Pancreas (tissue), 10 donors: ENCODE data around the gene AOC2. TPM values are rescaled to one million over a fixed set of nuclear protein-coding genes. Genes with fewer than 3 reads are reported as not detected.

Source experiments
- ATAC-seq, 4 donors: fragments of 200-7000 bp; cut with Tn5 transposase; one replicate each; pipeline versions ENCODE4 v1.8.0 to v1.9.1; 2020; ENCODE audit warnings: mild to moderate bottlenecking in 4 of 4, moderate library complexity in 4 of 4
- DNase-seq, 6 donors: peaks; one replicate each; pipeline ENCODE4 v3.0.0-alpha.2; 2020
- FAIRE-seq: peaks from 2 replicates; lab custom pipeline; 2012; peaks lifted over from hg19 to GRCh38; lab: Jason Lieb, UNC
- H3K27ac ChIP-seq, 4 donors: fragments of 200-600 bp; sonication (generic); 1 replicate in 3 of 4; 2 replicates in 1 of 4; pipeline versions ENCODE4 v1.5.0 to v1.8.0; 2020
- H3K27me3 ChIP-seq, 4 donors: fragments of 200-600 bp; one replicate each; pipeline ENCODE4 v1.8.0; 2021
- H3K36me3 ChIP-seq, 3 donors: fragments of 200-600 bp; sonication (generic) in 1 of 3; one replicate each; pipeline versions ENCODE4 v1.5.0 to v1.8.0; 2020 to 2021
- H3K4me1 ChIP-seq, 3 donors: fragments of 200-600 bp; one replicate each; pipeline ENCODE4 v1.8.0; 2021
- H3K4me3 ChIP-seq, 4 donors: fragments of 200-600 bp; sonication (generic) in 2 of 4; one replicate each; pipeline versions ENCODE4 v1.5.0 to v1.8.0; 2020 to 2021
- H3K9me3 ChIP-seq, 4 donors: fragments of 200-600 bp; one replicate each; pipeline ENCODE4 v1.8.0; 2021
- WGBS, 2 donors: extraction: QIAGEN DNeasy Blood & Tissue Kit; methylation state at CpG; one replicate each; pipeline ENCODE4 v1.1.7; 2013; 5-methylcytosine and 5-hydroxymethylcytosine counted together
- intact Hi-C, 3 donors: fragments of 100-400 bp; cut with DNase I; formaldehyde crosslinking; loops; one replicate each; pipeline versions ENCODE4 v1.11.1 to v1.14.2; 2022
- polyA plus RNA-seq, 2 donors: library from polyadenylated mRNA; stranded (reverse); fragments of 200-250 nt; gene quantifications; one replicate each; pipeline ENCODE4 v1.2.3, GENCODE V29; 2013
- total RNA-seq, 6 donors: library from RNA; stranded (reverse); fragmentation: NEBNext Ultra II Directional in 4 of 6; extraction: Animal tissue kit (Norgen Biotek cat#: 25700) in 4 of 6; gene quantifications; one replicate each; pipeline versions ENCODE4 v1.2.1 to v1.2.4, GENCODE V29; 2021 to 2023
- TF ChIP-seq, protein P1 (sequence below), 4 donors: fragments of 200-600 bp; sonication (generic) in 3 of 4; IDR thresholded peaks; one replicate each; pipeline versions ENCODE4 v1.5.0 to v1.8.0; 2021; ENCODE audit warnings: antibody characterized with exemption in 4 of 4
- donor health status: healthy with polysubstance abuse.
- donor health status: DM: no; HTN: no; CAD: no; lungs with moderate emphysema.
- donor health status: DM: no; HTN: no; CAD: no.
- donor health status: control.
- donor health status: control.
- donor health status: Bipolar disorder and iron deficiency.
- donor health status: DM: yes; HTN: yes; CAD: no.
- donor health status: DM: no; HTN: no; CAD: no.
- donor health status: DM: no; HTN: no; CAD: no.
- donor health status: DM: yes; HTN: yes; CAD: no.

The AOC2 gene
- total and polyA plus RNA-seq, 8 donors, result 0.37 to 1.7 (median 0.63) TPM

GRCh38 chr17:42797067-42798007, 47.0 kb upstream of the AOC2 start:
- TF ChIP-seq, protein P1, sequence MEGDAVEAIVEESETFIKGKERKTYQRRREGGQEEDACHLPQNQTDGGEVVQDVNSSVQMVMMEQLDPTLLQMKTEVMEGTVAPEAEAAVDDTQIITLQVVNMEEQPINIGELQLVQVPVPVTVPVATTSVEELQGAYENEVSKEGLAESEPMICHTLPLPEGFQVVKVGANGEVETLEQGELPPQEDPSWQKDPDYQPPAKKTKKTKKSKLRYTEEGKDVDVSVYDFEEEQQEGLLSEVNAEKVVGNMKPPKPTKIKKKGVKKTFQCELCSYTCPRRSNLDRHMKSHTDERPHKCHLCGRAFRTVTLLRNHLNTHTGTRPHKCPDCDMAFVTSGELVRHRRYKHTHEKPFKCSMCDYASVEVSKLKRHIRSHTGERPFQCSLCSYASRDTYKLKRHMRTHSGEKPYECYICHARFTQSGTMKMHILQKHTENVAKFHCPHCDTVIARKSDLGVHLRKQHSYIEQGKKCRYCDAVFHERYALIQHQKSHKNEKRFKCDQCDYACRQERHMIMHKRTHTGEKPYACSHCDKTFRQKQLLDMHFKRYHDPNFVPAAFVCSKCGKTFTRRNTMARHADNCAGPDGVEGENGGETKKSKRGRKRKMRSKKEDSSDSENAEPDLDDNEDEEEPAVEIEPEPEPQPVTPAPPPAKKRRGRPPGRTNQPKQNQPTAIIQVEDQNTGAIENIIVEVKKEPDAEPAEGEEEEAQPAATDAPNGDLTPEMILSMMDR (IDR thresholded peaks at IDR 0.05), result no peak
- peak overlapping the region; percentile 52 to 87 (median 74) for H3K4me3 ChIP-seq
- H3K27ac ChIP-seq, result peak overlapping the region; percentile 64 to 94 (median 86)
- WGBS, 2 donors, result 27 to 28% methylated on average over 10 of the region's 10 CpGs
- no peaks in the 10 kb centered on the region for H3K27me3 ChIP-seq
- peak; percentile 78 to 85 (median 80) for ATAC-seq
- H3K36me3 ChIP-seq, result no peaks in the 10 kb centered on the region
- intact Hi-C loops, result no loop called here
- no peaks in the 10 kb centered on the region for H3K9me3 ChIP-seq
- no peak for FAIRE-seq
- peaks cover 12 to 20% (median 15%) of the 10 kb centered on the region in 3 donors for H3K4me1 ChIP-seq
- DNase-seq, result peak in 4 of 6 donors; percentile 62 to 67 (median 63)

DNA sequence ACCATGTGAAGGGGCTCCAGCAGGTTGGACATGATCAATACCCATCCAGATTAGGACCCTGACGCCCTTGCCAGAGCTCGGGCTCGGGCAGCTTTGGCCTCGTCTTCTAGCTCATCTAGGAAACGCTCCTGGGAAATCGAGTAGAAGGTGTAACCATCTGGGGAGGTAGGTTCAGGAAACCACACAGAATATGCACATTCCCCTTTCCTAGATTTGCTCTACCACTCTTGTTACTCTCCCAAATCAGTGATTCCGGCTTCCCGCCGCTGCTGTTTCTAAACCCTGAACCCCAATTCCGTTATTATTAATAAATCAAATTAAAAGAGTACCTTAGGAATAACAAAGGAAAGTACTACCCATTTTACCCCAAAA, 46.4 kb upstream of the AOC2 start:
- Histone ChIP-seq H3K4me3 (peak overlapping the region; percentile 52 to 87 (median 74)), H3K36me3 (no peaks in the 10 kb centered on the region), H3K27me3 (no peaks in the 10 kb centered on the region), H3K9me3 (no peaks in the 10 kb centered on the region), H3K27ac (peak overlapping the region; percentile 64 to 94 (median 86)), H3K4me1 (peaks cover 12 to 21% (median 20%) of the 10 kb centered on the region in 3 donors)
- no peak for FAIRE-seq
- 1 to 4% methylated on average over 10 of the region's 10 CpGs for WGBS, 2 donors
- peak; percentile 16 to 21 (median 17) for ATAC-seq
- TF ChIP-seq, protein P1 (IDR thresholded peaks at IDR 0.05), result no peak
- no peak for DNase-seq
- intact Hi-C loops, result no loop called here

- Histone ChIP-seq H3K4me1 (peaks cover 18 to 25% (median 24%) of the 10 kb centered on the region in 3 donors), H3K36me3 (no peaks in the 10 kb centered on the region), H3K9me3 (no peaks in the 10 kb centered on the region), H3K27me3 (no peaks in the 10 kb centered on the region), H3K27ac (peak within 1 kb of the TSS; percentile 64 to 94 (median 86)), H3K4me3 (peak within 1 kb of the TSS; percentile 52 to 87 (median 74))
- TF ChIP-seq, protein P1 (IDR thresholded peaks at IDR 0.05), result no peak
- FAIRE-seq (no peak), ATAC-seq (peak; percentile 84 to 95 (median 92)), DNase-seq (peak; percentile 85 to 95 (median 90))
- intact Hi-C loops, result no loop called here
- 23 to 24% methylated on average over 66 of the region's 66 CpGs for WGBS, 2 donors
These were observed 45.7 kb upstream of the AOC2 start, which contains the start of the genes CNTD1 and COA3 for GRCh38 chr17:42798383-42799380. TSS of gene CNTD1 (plus strand) at chr17:42798861. CDS start at chr17:42799068, 207 bp downstream. TSS of gene COA3 (minus strand) at chr17:42798704. CDS start at chr17:42798681, 23 bp downstream.

DNA sequence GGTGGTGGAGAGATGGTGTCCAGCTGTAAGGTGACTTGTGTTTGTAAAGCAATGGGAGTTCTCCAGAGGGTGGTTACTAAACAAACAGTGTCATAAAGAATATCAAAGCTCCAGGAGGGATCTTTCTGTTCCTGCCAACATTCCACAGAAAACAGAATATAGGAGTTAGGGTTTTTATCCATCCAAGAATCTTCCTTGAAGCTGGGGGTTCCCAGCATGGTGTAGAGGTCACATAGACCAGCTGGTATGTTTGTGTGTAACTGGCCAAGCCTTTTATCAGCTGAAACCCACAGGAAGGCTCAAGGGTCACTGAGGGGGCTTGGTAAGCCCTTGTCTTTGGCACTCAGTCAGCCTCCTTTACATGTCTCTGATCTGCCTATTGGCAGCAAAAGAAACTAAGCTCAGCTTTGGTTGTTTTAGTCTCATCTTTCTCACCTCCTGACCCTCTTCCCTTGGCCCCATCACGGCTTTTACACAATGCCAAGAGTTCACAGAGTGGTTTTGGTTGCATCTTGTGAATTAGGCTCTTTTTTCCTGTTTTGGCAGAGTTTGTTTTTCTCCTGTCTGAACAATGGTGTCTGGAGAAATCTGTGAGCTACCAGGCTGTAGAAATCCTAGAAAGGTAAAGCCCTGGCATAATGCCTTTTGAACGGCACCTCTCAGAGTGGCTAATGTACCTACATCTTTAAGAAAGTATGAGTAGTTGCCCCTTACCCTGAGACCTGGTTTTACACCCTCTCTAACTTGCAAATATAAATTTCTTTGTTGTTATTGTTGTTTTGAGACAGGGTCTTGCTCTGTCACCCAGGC, 41.1 kb upstream of the AOC2 start:
- ATAC-seq (no peak), DNase-seq (no peak), FAIRE-seq (no peak)
- intact Hi-C loops, result no loop called here
- Histone ChIP-seq H3K27ac (peak overlapping the region; percentile 70 to 92 (median 85)), H3K4me3 (no peak overlapping the region), H3K4me1 (peaks cover 23 to 32% (median 32%) of the 10 kb centered on the region in 3 donors), H3K9me3 (no peaks in the 10 kb centered on the region), H3K27me3 (no peaks in the 10 kb centered on the region), H3K36me3 (no peaks in the 10 kb centered on the region)
- 55 to 64% methylated on average over 2 of the region's 2 CpGs for WGBS, 2 donors
- TF ChIP-seq, protein P1 (IDR thresholded peaks at IDR 0.05), result no peak
